DND-41 (cell line): ENCODE measurements around the gene SPATA46.

Source experiments
- ATAC-seq: fragments of 200-7000 bp; cut with Tn5 transposase; 3 replicates; pipeline ENCODE4 v1.9.1; 2021; ENCODE audit warnings: low read depth; ENCODE audit not compliant: insufficient read depth
- DNase-seq: peaks from one replicate; pipeline ENCODE4 v3.0.0-alpha.2; 2020
- H2AFZ ChIP-seq: 2 replicates; pipeline ENCODE4 v1.6.0; 2012; ENCODE audit warnings: low read depth, low read length
- H3K27ac ChIP-seq: 2 replicates; pipeline ENCODE4 v1.5.1; 2012; ENCODE audit warnings: low read length, inconsistent platforms
- H3K27me3 ChIP-seq: fragments of 200-600 bp; sonication (generic); 2 replicates; pipeline ENCODE4 v1.6.0; 2012; ENCODE audit warnings: low read length, mild to moderate bottlenecking, inconsistent platforms; ENCODE audit not compliant: insufficient read depth, poor library complexity
- H3K36me3 ChIP-seq: 2 replicates; pipeline ENCODE4 v1.5.1; 2012; ENCODE audit warnings: low read length, inconsistent platforms; ENCODE audit not compliant: insufficient read depth
- H3K4me1 ChIP-seq: 2 replicates; pipeline ENCODE4 v1.5.1; 2012; ENCODE audit warnings: mild to moderate bottlenecking, low read length; ENCODE audit not compliant: insufficient read depth
- H3K4me2 ChIP-seq: 2 replicates; pipeline ENCODE4 v1.6.0; 2012; ENCODE audit warnings: mild to moderate bottlenecking, moderate library complexity, low read length, inconsistent platforms; ENCODE audit not compliant: insufficient read depth
- H3K4me3 ChIP-seq, 2 experiments: fragments of 200-600 bp in 1 of 2; shearing (Covaris generic) in 1 of 2; 2 replicates each; pipeline ENCODE4 v1.5.1; 2012 to 2016; ENCODE audit warnings: inconsistent platforms in 2 of 2, low read length in 2 of 2, mild to moderate bottlenecking in 2 of 2, low read depth in 1 of 2, moderate library complexity in 1 of 2
- H3K79me2 ChIP-seq: 2 replicates; pipeline ENCODE4 v1.6.0; 2012; ENCODE audit warnings: low read length, inconsistent platforms; ENCODE audit not compliant: insufficient read depth
- H3K9ac ChIP-seq: 2 replicates; pipeline ENCODE4 v1.6.0; 2012; ENCODE audit warnings: low read depth, mild to moderate bottlenecking, inconsistent platforms, low read length, moderate library complexity
- H3K9me3 ChIP-seq: 2 replicates; pipeline ENCODE4 v1.5.1; 2012; ENCODE audit warnings: low read length, moderate library complexity, mild to moderate bottlenecking, inconsistent platforms; ENCODE audit not compliant: insufficient read depth, severe bottlenecking
- H4K20me1 ChIP-seq: 2 replicates; pipeline ENCODE4 v1.6.0; 2012; ENCODE audit warnings: low read length; ENCODE audit not compliant: insufficient read depth
- CTCF ChIP-seq: IDR thresholded peaks from 2 replicates; pipeline ENCODE4 v1.5.1; 2012; ENCODE audit warnings: borderline replicate concordance, low read length, moderate library complexity, mild to moderate bottlenecking; ENCODE audit not compliant: poor library complexity, severe bottlenecking; ENCODE audit errors: extremely low read depth
- EZH2 ChIP-seq: IDR thresholded peaks from 3 replicates; pipeline ENCODE4 v1.6.1; 2012; ENCODE audit warnings: borderline replicate concordance, low read depth, mild to moderate bottlenecking, moderate library complexity, low read length, inconsistent platforms; ENCODE audit not compliant: severe bottlenecking

SPATA46 gene

GRCh38 chr1:162396201-162396906 is 19.7 kb upstream of the SPATA46 start:
- no peak overlapping the region for H3K4me3 ChIP-seq
- no peaks in the 10 kb centered on the region for H3K79me2 ChIP-seq
- H3K36me3 ChIP-seq: no peaks in the 10 kb centered on the region
- H3K4me1 ChIP-seq: no peaks in the 10 kb centered on the region
- no peak overlapping the region for H3K27ac ChIP-seq
- H3K27me3 ChIP-seq: peaks cover 10% of the 10 kb centered on the region
- H4K20me1 ChIP-seq: no peaks in the 10 kb centered on the region
- H3K4me2 ChIP-seq: no peak overlapping the region
- TF ChIP-seq CTCF (no peak), EZH2 (no peak)
- no peaks in the 10 kb centered on the region for H3K9me3 ChIP-seq
- H2AFZ ChIP-seq: no peak overlapping the region
- ATAC-seq (no peak), DNase-seq (no peak)
- H3K9ac ChIP-seq: no peak overlapping the region

GRCh38 chr1:162391790-162392563 is 15.3 kb upstream of the SPATA46 start:
- H3K79me2 ChIP-seq: no peaks in the 10 kb centered on the region
- no peak overlapping the region for H3K4me3 ChIP-seq
- 0 out of 2 replicates have a peak, but pooled peaks cover 5% of the 10 kb centered on the region for H4K20me1 ChIP-seq
- H2AFZ ChIP-seq: no peak overlapping the region
- H3K9me3 ChIP-seq: no peaks in the 10 kb centered on the region
- TF ChIP-seq EZH2: no peak
- TF ChIP-seq CTCF: peak; percentile 76
- H3K27ac ChIP-seq: no peak overlapping the region
- peak; percentile 57; the same call in 1 of the 3 replicates for ATAC-seq
- DNase-seq: peak; percentile 30
- H3K9ac ChIP-seq: no peak overlapping the region
- H3K4me2 ChIP-seq: no peak overlapping the region
- no peaks in the 10 kb centered on the region for H3K36me3 ChIP-seq
- peaks cover 23% of the 10 kb centered on the region for H3K27me3 ChIP-seq
- H3K4me1 ChIP-seq: no peaks in the 10 kb centered on the region

GRCh38 chr1:162390396-162391185 is 13.9 kb upstream of the SPATA46 start:
- Histone ChIP-seq H3K9ac (no peak overlapping the region), H2AFZ (no peak overlapping the region)
- no peak for ATAC-seq

More at GRCh38 chr1:162390396-162391185, 13.9 kb upstream of the SPATA46 start:
- TF ChIP-seq CTCF: no peak
- no peak for TF ChIP-seq EZH2
- no peak overlapping the region for H3K4me3 ChIP-seq
- no peaks in the 10 kb centered on the region for H3K36me3 ChIP-seq
- H3K27me3 ChIP-seq: peaks cover 17% of the 10 kb centered on the region
- 0 out of 2 replicates have a peak, but pooled peaks cover 5% of the 10 kb centered on the region for H4K20me1 ChIP-seq
- no peaks in the 10 kb centered on the region for H3K9me3 ChIP-seq
- H3K27ac ChIP-seq: no peak overlapping the region
- H3K79me2 ChIP-seq: no peaks in the 10 kb centered on the region
- no peak overlapping the region for H3K4me2 ChIP-seq
- no peaks in the 10 kb centered on the region for H3K4me1 ChIP-seq
- no peak for DNase-seq
